PC-9 (cell line): Measurements from ENCODE around the gene CCL22. TPM values are rescaled to one million over a fixed set of nuclear protein-coding genes. Genes with fewer than 3 reads are reported as not detected.

Experiments used
- BruUV-seq: library from RNA; stranded (reverse); fragments of 400-500 nt; replicated peaks from 2 replicates; lab custom pipeline; 2021; lab: Mats Ljungman, UMichigan
- CTCF ChIA-PET: fragments of 300-600 bp; sonication (Branson Sonifier 250); formaldehyde crosslinking; loops from one replicate; lab custom pipeline; 2022; ENCODE audit warnings: antibody characterized with exemption; lab: Charles Lee
- POLR2A ChIA-PET: fragments of 300-600 bp; sonication (Branson Sonifier 250); formaldehyde crosslinking; loops from one replicate; lab custom pipeline; 2022; ENCODE audit warnings: antibody characterized with exemption; ENCODE audit not compliant: unreplicated experiment; lab: Charles Lee
- DNase-seq, 2 experiments: peaks; one replicate each; pipeline versions ENCODE4 v3.0.0 to v3.0.0-alpha.2; 2015 to 2022; ENCODE audit warnings: mixed read lengths in 1 of 2
- H2AFZ ChIP-seq: fragments of 200-600 bp; sonication (generic); 2 replicates; pipeline ENCODE4 v1.8.1; 2017; ENCODE audit warnings: antibody characterized with exemption
- H3F3A ChIP-seq: fragments of 200-600 bp; sonication (generic); 2 replicates; pipeline ENCODE4 v1.8.1; 2017; ENCODE audit warnings: antibody characterized with exemption, mild to moderate bottlenecking, low read depth; ENCODE audit not compliant: insufficient read depth
- H3K27ac ChIP-seq: fragments of 200-600 bp; sonication (generic); 2 replicates; pipeline ENCODE4 v1.6.1; 2016; ENCODE audit warnings: mixed run types
- H3K27me3 ChIP-seq: fragments of 200-600 bp; sonication (generic); 2 replicates; pipeline ENCODE4 v1.6.1; 2016; ENCODE audit warnings: low read depth, mixed run types; ENCODE audit not compliant: insufficient read depth
- H3K36me3 ChIP-seq: fragments of 200-600 bp; sonication (generic); 2 replicates; pipeline ENCODE4 v1.6.1; 2016; ENCODE audit warnings: low read depth, mixed run types
- H3K4me1 ChIP-seq: fragments of 200-600 bp; sonication (generic); replicated peaks from 2 replicates; pipeline ENCODE4 v1.6.1; 2016; ENCODE audit warnings: mixed run types; ENCODE audit not compliant: insufficient read depth
- H3K4me2 ChIP-seq: fragments of 200-600 bp; sonication (generic); 2 replicates; pipeline ENCODE4 v1.6.1; 2017; ENCODE audit warnings: mixed run types
- H3K4me3 ChIP-seq: fragments of 200-600 bp; sonication (generic); 2 replicates; pipeline ENCODE4 v1.6.1; 2016; ENCODE audit warnings: mixed run types
- H3K79me2 ChIP-seq: fragments of 200-600 bp; sonication (generic); 2 replicates; pipeline ENCODE4 v1.6.1; 2017; ENCODE audit warnings: low read depth, mixed run types
- H3K9me2 ChIP-seq: fragments of 200-600 bp; sonication (generic); 2 replicates; pipeline ENCODE4 v1.8.1; 2017; ENCODE audit warnings: mild to moderate bottlenecking; ENCODE audit not compliant: insufficient read depth
- H3K9me3 ChIP-seq: fragments of 200-600 bp; sonication (generic); 2 replicates; pipeline ENCODE4 v1.8.1; 2016; ENCODE audit warnings: low read depth; ENCODE audit not compliant: insufficient read depth
- H4K20me1 ChIP-seq: fragments of 200-600 bp; sonication (generic); 2 replicates; pipeline ENCODE4 v1.8.1; 2017; ENCODE audit not compliant: insufficient read depth
- EZH2 ChIP-seq: fragments of 200-600 bp; sonication (generic); IDR thresholded peaks from 2 replicates; pipeline ENCODE4 v1.8.0; 2017; ENCODE audit warnings: antibody characterized with exemption, low read depth
- intact Hi-C: fragments of 100-400 bp; cut with micrococcal nuclease; formaldehyde crosslinking; loops from one replicate; pipeline ENCODE4 v1.10.0; 2022; ENCODE audit not compliant: unreplicated experiment
- total RNA-seq: library from RNA; stranded (reverse); gene quantifications from 2 replicates; pipeline ENCODE4 v1.2.3, GENCODE V29; 2021
- TF ChIP-seq, protein P1 (sequence below): fragments of 200-600 bp; sonication (generic); conservative IDR thresholded peaks from 2 replicates; pipeline ENCODE4 v1.6.1; 2017; ENCODE audit warnings: mixed run types, antibody characterized with exemption, mild to moderate bottlenecking, moderate library complexity

Gene CCL22
- total RNA-seq, 1 experiment from 2014 or later = 0.24 TPM

DNA sequence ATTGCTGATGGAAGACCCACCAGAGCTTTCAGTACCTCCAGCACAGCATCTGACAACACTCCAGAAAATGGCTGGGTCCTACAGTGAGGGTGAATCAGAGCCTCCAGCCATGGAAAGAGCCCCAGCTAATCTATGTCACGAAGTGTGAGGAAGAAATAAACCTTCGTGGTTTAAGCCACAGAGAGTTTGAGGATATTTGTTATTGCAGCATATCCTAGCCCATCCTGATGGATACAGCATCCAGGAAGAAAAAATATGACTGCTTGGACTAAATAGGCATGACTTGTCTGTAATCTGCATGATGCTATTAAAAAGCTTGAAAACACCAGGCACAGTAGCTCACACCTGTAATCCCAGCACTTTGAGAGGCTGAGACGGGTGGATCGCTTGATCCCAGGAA lies 32.7 kb downstream of the CCL22 start:
- H3K27ac ChIP-seq = no peak overlapping the region
- intact Hi-C loops = no loop called here
- DNase-seq = no peak
- no peaks in the 10 kb centered on the region for H3K36me3 ChIP-seq
- no TSS peak for BruUV-seq
- H3F3A ChIP-seq = peaks cover 50% of the 10 kb centered on the region
- H3K79me2 ChIP-seq = no peaks in the 10 kb centered on the region
- H3K4me1 ChIP-seq = peaks cover 54% of the 10 kb centered on the region
- no peaks in the 10 kb centered on the region for H3K9me2 ChIP-seq
- ChIA-PET POLR2A (interaction anchor here (0.6 kb wide), 1 partner anchor 48 kb away, joined by 6 read pairs; no protein-coding TSS in a partner anchor), CTCF (no interaction called here)
- no peaks in the 10 kb centered on the region for H3K9me3 ChIP-seq
- H4K20me1 ChIP-seq = no peaks in the 10 kb centered on the region
- H2AFZ ChIP-seq = no peak overlapping the region
- H3K27me3 ChIP-seq = no peaks in the 10 kb centered on the region
- H3K4me2 ChIP-seq = no peak overlapping the region
- H3K4me3 ChIP-seq = no peak overlapping the region
- TF ChIP-seq, protein P1, sequence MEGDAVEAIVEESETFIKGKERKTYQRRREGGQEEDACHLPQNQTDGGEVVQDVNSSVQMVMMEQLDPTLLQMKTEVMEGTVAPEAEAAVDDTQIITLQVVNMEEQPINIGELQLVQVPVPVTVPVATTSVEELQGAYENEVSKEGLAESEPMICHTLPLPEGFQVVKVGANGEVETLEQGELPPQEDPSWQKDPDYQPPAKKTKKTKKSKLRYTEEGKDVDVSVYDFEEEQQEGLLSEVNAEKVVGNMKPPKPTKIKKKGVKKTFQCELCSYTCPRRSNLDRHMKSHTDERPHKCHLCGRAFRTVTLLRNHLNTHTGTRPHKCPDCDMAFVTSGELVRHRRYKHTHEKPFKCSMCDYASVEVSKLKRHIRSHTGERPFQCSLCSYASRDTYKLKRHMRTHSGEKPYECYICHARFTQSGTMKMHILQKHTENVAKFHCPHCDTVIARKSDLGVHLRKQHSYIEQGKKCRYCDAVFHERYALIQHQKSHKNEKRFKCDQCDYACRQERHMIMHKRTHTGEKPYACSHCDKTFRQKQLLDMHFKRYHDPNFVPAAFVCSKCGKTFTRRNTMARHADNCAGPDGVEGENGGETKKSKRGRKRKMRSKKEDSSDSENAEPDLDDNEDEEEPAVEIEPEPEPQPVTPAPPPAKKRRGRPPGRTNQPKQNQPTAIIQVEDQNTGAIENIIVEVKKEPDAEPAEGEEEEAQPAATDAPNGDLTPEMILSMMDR = no peak
- TF ChIP-seq EZH2 = no peak

DNA sequence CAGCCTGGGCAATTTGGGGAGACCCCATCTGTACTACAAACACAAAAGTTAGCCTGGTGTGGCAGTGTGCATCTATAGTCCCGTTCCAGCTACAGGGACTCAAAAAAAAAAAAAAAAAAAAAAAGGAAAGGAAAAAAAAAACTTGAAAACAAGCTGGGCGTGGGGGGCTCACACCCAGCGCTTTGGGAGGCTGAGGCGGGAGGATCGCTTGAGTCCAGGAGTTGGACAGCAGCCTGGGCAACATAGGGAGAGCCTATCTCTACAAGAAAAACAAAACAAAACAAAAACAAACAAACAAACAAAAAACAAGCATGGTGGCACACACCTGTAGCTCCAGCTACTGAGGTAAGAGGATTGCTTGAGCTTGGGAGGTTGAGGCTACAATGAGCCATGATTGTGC lies 33.1 kb downstream of the CCL22 start:
- Histone ChIP-seq H3F3A (peaks cover 50% of the 10 kb centered on the region), H4K20me1 (no peaks in the 10 kb centered on the region), H3K36me3 (no peaks in the 10 kb centered on the region), H3K27ac (peak overlapping the region; percentile 78), H3K4me3 (no peak overlapping the region), H2AFZ (no peak overlapping the region), H3K27me3 (no peaks in the 10 kb centered on the region), H3K9me3 (no peaks in the 10 kb centered on the region), H3K9me2 (no peaks in the 10 kb centered on the region), H3K4me2 (no peak overlapping the region), H3K4me1 (peaks cover 54% of the 10 kb centered on the region), H3K79me2 (no peaks in the 10 kb centered on the region)
- ChIA-PET POLR2A (interaction anchor here (0.6 kb wide), 1 partner anchor 49 kb away, joined by 6 read pairs; no protein-coding TSS in a partner anchor), CTCF (interaction anchor here (0.6 kb wide), 1 partner anchor 30 kb away, joined by 5 read pairs; no protein-coding TSS in a partner anchor)
- no TSS peak for BruUV-seq
- no peak for DNase-seq
- TF ChIP-seq EZH2 = no peak
- TF ChIP-seq, protein P1 = no peak
- intact Hi-C loops = loop anchor here (1.0 to 2.0 kb wide), 2 partner anchors 31 to 50 kb away; no protein-coding TSS in a partner anchor

DNA sequence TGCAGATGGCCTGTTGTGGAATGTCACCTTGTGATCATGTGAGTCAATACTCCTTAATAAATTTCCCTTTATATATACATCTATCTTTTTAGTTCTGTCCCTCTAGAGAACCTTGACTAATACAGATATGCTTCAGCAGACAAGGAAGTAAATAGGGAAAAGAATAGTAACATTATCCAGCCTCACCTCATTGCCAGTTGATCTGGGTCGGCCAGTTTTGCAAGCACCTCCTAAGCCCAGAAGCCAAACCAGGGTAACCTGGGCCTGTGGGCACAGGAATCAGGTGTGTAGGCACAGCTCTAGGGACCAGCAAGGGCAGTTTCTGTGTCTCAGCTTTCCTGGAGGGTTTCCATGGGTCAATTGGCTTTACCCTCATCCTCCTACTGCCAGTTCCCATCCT lies 34.1 kb downstream of the CCL22 start:
- Histone ChIP-seq H3K79me2 (no peaks in the 10 kb centered on the region), H3K4me3 (no peak overlapping the region), H3F3A (peaks cover 50% of the 10 kb centered on the region), H3K36me3 (no peaks in the 10 kb centered on the region), H3K27me3 (no peaks in the 10 kb centered on the region), H3K4me2 (peak overlapping the region; percentile 56), H3K9me3 (no peaks in the 10 kb centered on the region), H3K9me2 (no peaks in the 10 kb centered on the region), H4K20me1 (no peaks in the 10 kb centered on the region), H2AFZ (no peak overlapping the region), H3K27ac (peak overlapping the region; percentile 78), H3K4me1 (peaks cover 47% of the 10 kb centered on the region)
- CTCF ChIA-PET = interaction anchor here (0.9 kb wide), 1 partner anchor 24 kb away, joined by 6 read pairs; no protein-coding TSS in a partner anchor
- DNase-seq = peak; percentile 82 to 90
- POLR2A ChIA-PET = no interaction called here
- no peak for TF ChIP-seq EZH2
- TF ChIP-seq, protein P1 = no peak
- intact Hi-C loops = loop anchor here (1.0 to 2.0 kb wide), 2 partner anchors 32 to 51 kb away; no protein-coding TSS in a partner anchor
- BruUV-seq = no TSS peak
